HepG2 (cell line): ENCODE results near the gene UTS2R. TPM values are rescaled to one million over a fixed set of nuclear protein-coding genes. Genes with fewer than 3 reads are reported as not detected.

ENCODE experiments used
- AGO2 ChIP-seq: fragments of 200-400 bp; formaldehyde crosslinking; optimal IDR thresholded peaks from 2 replicates; pipeline ENCODE3; 2017; ENCODE audit warnings: mild to moderate bottlenecking, low read depth, low read length, moderate library complexity
- AHR ChIP-seq: IDR thresholded peaks from 2 replicates; pipeline ENCODE4 v1.6.1; 2018; ENCODE audit warnings: missing genetic modification reagents, missing compliant biosample characterization
- CENPBD1 ChIP-seq: sonication (generic); formaldehyde crosslinking; IDR thresholded peaks from 2 replicates; pipeline ENCODE4 v1.8.0; 2022; ENCODE audit warnings: missing genetic modification reagents, low read depth, mild to moderate bottlenecking, borderline replicate concordance
- DNMT3B ChIP-seq: conservative IDR thresholded peaks from 2 replicates; pipeline ENCODE4 v1.6.1; 2016; ENCODE audit warnings: missing biosample characterization, control low read depth
- FOXC1 ChIP-seq: sonication (generic); formaldehyde crosslinking; IDR thresholded peaks from 2 replicates; pipeline ENCODE4 v1.8.0; 2022; ENCODE audit warnings: mild to moderate bottlenecking, missing genetic modification reagents, borderline replicate concordance
- GATA4 ChIP-seq: sonication (generic); IDR thresholded peaks from 2 replicates; pipeline ENCODE4 v1.6.1; 2016; ENCODE audit warnings: antibody characterized with exemption, low read depth, borderline replicate concordance
- GATAD2A ChIP-seq: IDR thresholded peaks from 2 replicates; pipeline ENCODE4 v1.6.1; 2016
- HNRNPK ChIP-seq: fragments of 200-400 bp; formaldehyde crosslinking; IDR thresholded peaks from 2 replicates; pipeline ENCODE4 v1.6.1; 2018; ENCODE audit warnings: low read length, low read depth, moderate library complexity, mild to moderate bottlenecking; ENCODE audit not compliant: poor library complexity, severe bottlenecking
- MED8 ChIP-seq: sonication (generic); formaldehyde crosslinking; IDR thresholded peaks from 2 replicates; pipeline ENCODE4 v1.8.1; 2023; ENCODE audit warnings: mild to moderate bottlenecking, missing genetic modification reagents; ENCODE audit not compliant: insufficient replicate concordance
- RELA ChIP-seq: sonication (generic); formaldehyde crosslinking; IDR thresholded peaks from 2 replicates; pipeline ENCODE4 v1.4.0; 2020; ENCODE audit warnings: missing genetic modification reagents
- RFX3 ChIP-seq: IDR thresholded peaks from 2 replicates; pipeline ENCODE4 v1.6.1; 2016; ENCODE audit warnings: missing biosample characterization, missing genetic modification reagents
- SAP130 ChIP-seq: IDR thresholded peaks from 2 replicates; pipeline ENCODE4 v1.6.1; 2016; ENCODE audit warnings: low read depth
- SOX13 ChIP-seq, 3 experiments: fragments of 450-650 bp in 1 of 3; sonication (generic) in 1 of 3; formaldehyde crosslinking in 1 of 3; IDR thresholded peaks in 2 of 3; conservative IDR thresholded peaks in 1 of 3; 2 replicates each; pipeline versions ENCODE4 v1.5.0 to v1.6.1; 2016 to 2020; ENCODE audit warnings: antibody characterized with exemption in 1 of 3, mild to moderate bottlenecking in 1 of 3, missing compliant biosample characterization in 1 of 3, missing genetic modification reagents in 1 of 3, moderate library complexity in 1 of 3
- SRSF9 ChIP-seq: fragments of 200-400 bp; formaldehyde crosslinking; IDR thresholded peaks from 2 replicates; pipeline ENCODE4 v1.6.1; 2018; ENCODE audit warnings: borderline replicate concordance, mild to moderate bottlenecking, low read depth, low read length; ENCODE audit not compliant: insufficient read depth, poor library complexity, severe bottlenecking
- SRY ChIP-seq: sonication (generic); formaldehyde crosslinking; IDR thresholded peaks from 2 replicates; pipeline ENCODE4 v1.8.0; 2022; ENCODE audit warnings: mild to moderate bottlenecking, missing genetic modification reagents
- ZBTB43 ChIP-seq: sonication (generic); formaldehyde crosslinking; conservative IDR thresholded peaks from 2 replicates; pipeline ENCODE4 v1.4.0; 2020; ENCODE audit warnings: missing genetic modification reagents
- ZFP36L1 ChIP-seq: sonication (generic); formaldehyde crosslinking; IDR thresholded peaks from 2 replicates; pipeline ENCODE4 v1.8.0; 2022; ENCODE audit warnings: mild to moderate bottlenecking, missing genetic modification reagents, moderate library complexity
- ZKSCAN1 ChIP-seq: fragments of 150-350 bp; IDR thresholded peaks from 2 replicates; pipeline ENCODE4 v1.6.1; 2014; ENCODE audit warnings: low read length
- ZNF580 ChIP-seq: IDR thresholded peaks from 2 replicates; pipeline ENCODE4 v1.6.1; 2016; ENCODE audit warnings: low read depth, borderline replicate concordance
- ZNF607 ChIP-seq: sonication (generic); formaldehyde crosslinking; IDR thresholded peaks from 2 replicates; pipeline ENCODE4 v1.5.1; 2020; ENCODE audit warnings: missing genetic modification reagents, mild to moderate bottlenecking, borderline replicate concordance
- ZSCAN5A ChIP-seq: sonication (generic); formaldehyde crosslinking; IDR thresholded peaks from 2 replicates; pipeline ENCODE4 v1.8.0; 2022; ENCODE audit warnings: mild to moderate bottlenecking, missing genetic modification reagents, borderline replicate concordance
- polyA plus RNA-seq, 8 experiments: library from polyadenylated mRNA; depleted of rRNA in 3 of 8; stranded (reverse) in 7 of 8; unstranded in 1 of 8; fragments of >200 nt; fragmentation: Illumina TruSeq in 4 of 8; extraction: Trizol in 4 of 8; gene quantifications; 2 replicates each; pipeline versions ENCODE4 v1.2.1 to v1.2.3, GENCODE V29; 2011 to 2016; ENCODE audit warnings: low read depth in 4 of 8, missing spikeins in 1 of 8, mixed read lengths in 1 of 8; ENCODE audit not compliant: insufficient read depth in 1 of 8
- total RNA-seq, 5 experiments: library from RNA; depleted of rRNA; stranded (reverse); fragments of >200 nt; fragmentation: Illumina TruSeq; extraction: Trizol; gene quantifications; 2 replicates each; pipeline ENCODE4 v1.2.3, GENCODE V29; 2016; ENCODE audit warnings: low read depth in 1 of 5

The UTS2R gene
- total and polyA plus RNA-seq, 2 of the 13 experiments (the other 11 are each of a cell fraction or from before 2014, with no cell fraction given): 0.13 to 0.15 TPM

GRCh38 chr17:82325286-82326180, 46.0 kb upstream of the UTS2R start (continued):
- 0 out of 2 replicates have a peak, but pooled peaks have one; percentile 3 for TF ChIP-seq ZNF580 (CRISPR knock-in tag)
- TF ChIP-seq HNRNPK: no peak
- TF ChIP-seq GATA4: no peak
- no peak; the same call in 1 of the 2 replicates for TF ChIP-seq RELA
- TF ChIP-seq ZFP36L1 (CRISPR knock-in tag): peak; percentile 83; the same call in 1 of the 2 replicates
- no peak for TF ChIP-seq SOX13 (IDR thresholded peaks at IDR 0.05)
- TF ChIP-seq SOX13 (CRISPR knock-in tag; conservative IDR thresholded peaks at IDR 0.05 in 1 of 2, IDR thresholded peaks at IDR 0.05 in 1 of 2): peak in 1 of 2 experiments; percentile 74; a peak in 2 of 4 replicates
- no peak for TF ChIP-seq ZKSCAN1
- peak; percentile 87 for TF ChIP-seq GATAD2A (CRISPR knock-in tag)
- TF ChIP-seq ZBTB43 (CRISPR knock-in tag): peak; percentile 58; the same call in 1 of the 2 replicates
- peak; percentile 56 for TF ChIP-seq FOXC1 (CRISPR knock-in tag)
- peak; percentile 86 for TF ChIP-seq SAP130 (CRISPR knock-in tag)
- TF ChIP-seq CENPBD1 (CRISPR knock-in tag): no peak
- TF ChIP-seq AHR (CRISPR knock-in tag): peak; percentile 11; the same call in 1 of the 2 replicates
- TF ChIP-seq MED8 (CRISPR knock-in tag): peak; percentile 76
- TF ChIP-seq RFX3 (CRISPR knock-in tag): no peak
- no peak for TF ChIP-seq DNMT3B (CRISPR knock-in tag)
- TF ChIP-seq SRY (CRISPR knock-in tag): 0 out of 2 replicates have a peak, but pooled peaks have one; percentile 22
- TF ChIP-seq AGO2: peak; percentile 75
- 0 out of 2 replicates have a peak, but pooled peaks have one; percentile 65 for TF ChIP-seq ZSCAN5A
- TF ChIP-seq SRSF9: no peak
- TF ChIP-seq ZNF607 (CRISPR knock-in tag): peak; percentile 92
